PC-9 (cell line): ENCODE measurements around the gene PTGR3.

Experiments
- CTCF ChIP-seq: fragments of 200-600 bp; sonication (generic); conservative IDR thresholded peaks from 2 replicates; pipeline ENCODE4 v1.6.1; 2017; ENCODE audit warnings: mixed run types, antibody characterized with exemption, mild to moderate bottlenecking, moderate library complexity
- EZH2 ChIP-seq: fragments of 200-600 bp; sonication (generic); IDR thresholded peaks from 2 replicates; pipeline ENCODE4 v1.8.0; 2017; ENCODE audit warnings: antibody characterized with exemption, low read depth

GRCh38 chr18:75226956-75227316 lies 18.0 kb upstream of the PTGR3 start:
- TF ChIP-seq CTCF (no peak), EZH2 (no peak)
